Stimulated activated naive B cell treated with anti-CD40 and anti-IgM and Interleukin-4, amounts not matched to agents 10 μg/mL and 1 μg/mL and 100 μg/mL, for 72 hours (primary cell): Measurements from ENCODE around the gene PRSS56.

Source experiments
- ATAC-seq, 2 donors: fragments of 150-1000 bp; cut with Tn5 transposase; replicated peaks; 2 replicates each; pipeline ENCODE4 v1.10.0; 2021; ENCODE audit warnings: moderate library complexity in 1 of 2
- DNase-seq: peaks from one replicate; pipeline ENCODE4 v3.0.0; 2021
- H3K27ac Mint-ChIP-seq: one replicate; pipeline ENCODE4 v1.8.0; 2022; ENCODE audit warnings: mild to moderate bottlenecking, mixed read lengths
- H3K27me3 Mint-ChIP-seq, 2 donors: one replicate each; pipeline ENCODE4 v1.8.0; 2022; ENCODE audit warnings: mixed read lengths in 2 of 2
- H3K36me3 Mint-ChIP-seq, 2 donors: one replicate each; pipeline ENCODE4 v1.8.0; 2022; ENCODE audit warnings: mixed read lengths in 2 of 2, mild to moderate bottlenecking in 1 of 2
- H3K4me1 Mint-ChIP-seq, 2 donors: one replicate each; pipeline ENCODE4 v1.8.0; 2022; ENCODE audit warnings: mixed read lengths in 2 of 2, mild to moderate bottlenecking in 1 of 2
- H3K4me3 Mint-ChIP-seq, 2 donors: one replicate each; pipeline ENCODE4 v1.8.0; 2022; ENCODE audit warnings: mild to moderate bottlenecking in 2 of 2, mixed read lengths in 2 of 2, moderate library complexity in 1 of 2
- H3K9me3 Mint-ChIP-seq, 2 donors: one replicate each; pipeline ENCODE4 v1.8.0; 2022; ENCODE audit warnings: mixed read lengths in 2 of 2, mild to moderate bottlenecking in 1 of 2

PRSS56 gene

DNA sequence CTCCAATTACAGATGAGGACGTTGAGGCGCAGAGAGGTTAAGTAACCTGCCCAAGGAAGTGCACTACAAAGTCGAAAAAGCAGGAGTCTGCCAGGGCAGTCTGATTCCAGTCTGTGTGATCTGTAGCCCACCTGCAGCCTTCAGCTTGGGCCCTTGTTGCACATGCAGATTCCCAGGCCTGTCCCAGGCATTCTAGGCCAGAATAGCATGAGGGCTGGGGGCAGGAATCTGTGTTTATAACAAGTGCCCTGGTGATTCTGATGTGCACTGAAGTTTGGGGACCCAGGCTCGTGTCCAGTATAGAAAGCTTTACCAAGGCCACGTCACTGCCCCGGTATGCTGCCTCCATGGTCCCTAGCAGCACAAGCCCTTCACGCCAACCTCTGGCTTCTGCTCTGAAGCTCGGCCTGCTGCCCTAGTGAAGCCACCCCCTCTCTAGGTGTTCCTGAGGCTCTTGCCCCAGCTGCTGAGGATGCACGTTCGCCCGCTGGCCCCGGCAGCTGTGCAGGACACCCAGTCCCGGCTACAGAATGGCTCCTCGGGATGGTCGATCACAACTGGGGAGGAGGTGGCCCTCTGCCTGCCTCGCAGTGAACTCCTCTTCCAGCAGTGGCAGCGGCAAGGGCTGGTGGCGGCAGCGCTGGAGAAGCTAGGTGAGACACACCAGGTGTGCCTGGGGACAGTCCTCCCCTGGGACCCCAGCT lies 23.9 kb downstream of the PRSS56 start:
- H3K27me3 Mint-ChIP-seq: peaks cover 2 to 6% of the 10 kb centered on the region in 2 donors
- no peak overlapping the region for H3K4me3 Mint-ChIP-seq
- peak overlapping the region; percentile 14 for H3K27ac Mint-ChIP-seq
- DNase-seq (no peak), ATAC-seq (no peak)
- H3K4me1 Mint-ChIP-seq: peaks cover 19 to 58% of the 10 kb centered on the region in 2 donors
- H3K9me3 Mint-ChIP-seq: no peaks in the 10 kb centered on the region
- H3K36me3 Mint-ChIP-seq: peaks cover 33 to 39% of the 10 kb centered on the region in 2 donors

DNA sequence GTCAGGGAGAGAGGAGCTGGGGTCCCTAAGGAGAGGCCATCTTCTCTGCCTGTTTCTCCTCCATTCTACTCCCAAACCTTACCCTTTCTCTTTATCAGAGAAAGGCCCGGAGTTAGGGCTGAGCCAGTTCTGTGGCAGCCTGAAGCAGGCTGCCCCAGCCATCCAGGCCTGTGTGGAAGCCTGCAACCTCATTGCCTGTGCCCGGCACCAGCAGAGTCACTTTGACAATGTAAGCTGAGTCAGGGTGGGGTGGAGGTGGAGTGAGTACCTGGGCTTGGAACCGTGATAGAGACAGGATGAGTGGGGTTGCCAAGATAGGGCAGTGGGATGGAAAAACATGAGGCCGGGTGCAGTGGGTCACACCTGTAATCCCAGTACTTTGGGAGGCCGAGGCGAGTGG lies 24.5 kb downstream of the PRSS56 start:
- Mint-ChIP-seq H3K36me3 (peaks cover 33 to 42% of the 10 kb centered on the region in 2 donors), H3K27me3 (peaks cover 0 to 5% of the 10 kb centered on the region in 2 donors), H3K4me3 (no peak overlapping the region), H3K27ac (no peak overlapping the region), H3K9me3 (no peaks in the 10 kb centered on the region), H3K4me1 (peaks cover 18 to 60% of the 10 kb centered on the region in 2 donors)
- DNase-seq (no peak), ATAC-seq (no peak)

DNA sequence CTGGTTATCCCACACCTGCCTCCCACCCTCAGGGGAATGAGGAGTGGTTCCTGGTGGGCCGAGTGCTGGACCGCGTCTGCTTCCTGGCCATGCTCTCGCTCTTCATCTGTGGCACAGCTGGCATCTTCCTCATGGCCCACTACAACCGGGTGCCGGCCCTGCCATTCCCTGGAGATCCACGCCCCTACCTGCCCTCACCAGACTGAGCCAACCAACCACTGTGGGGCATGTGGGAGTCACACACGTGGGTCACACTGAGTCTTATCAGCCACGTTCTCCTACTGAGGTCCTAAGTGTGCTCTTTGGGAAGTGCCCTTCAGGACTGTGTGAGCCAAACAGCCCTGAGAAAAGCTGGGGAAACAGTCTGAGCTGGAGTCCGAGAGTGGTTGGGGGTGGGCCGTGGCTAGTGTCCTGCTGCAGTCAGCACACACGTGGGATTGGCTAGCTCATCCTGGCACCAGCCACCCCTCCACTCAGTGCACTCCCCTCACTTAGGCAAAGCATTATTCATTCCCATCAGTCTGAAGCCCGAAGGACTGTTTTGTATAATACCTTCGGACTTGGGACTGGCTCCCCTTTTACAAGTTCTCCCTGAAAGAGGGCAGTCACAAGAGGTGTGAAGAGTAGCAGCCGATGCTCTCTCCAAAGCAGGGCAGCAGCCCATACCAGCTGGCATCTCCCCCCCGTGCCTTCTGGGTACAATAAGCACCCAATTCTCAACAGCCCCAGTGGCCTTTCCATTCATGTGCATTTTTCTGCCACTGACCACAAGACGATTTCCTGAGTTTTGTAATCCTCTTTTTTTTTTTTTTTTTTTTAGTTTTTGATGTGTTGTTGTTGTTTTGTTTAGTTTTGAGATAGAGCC lies 25.6 kb downstream of the PRSS56 start:
- Mint-ChIP-seq H3K27me3 (peaks cover 0 to under 1% of the 10 kb centered on the region in 2 donors), H3K4me3 (no peak overlapping the region), H3K9me3 (no peaks in the 10 kb centered on the region), H3K27ac (no peak overlapping the region), H3K4me1 (peaks cover 17 to 59% of the 10 kb centered on the region in 2 donors), H3K36me3 (peaks cover 33 to 47% of the 10 kb centered on the region in 2 donors)
- ATAC-seq (no peak), DNase-seq (no peak)

DNA sequence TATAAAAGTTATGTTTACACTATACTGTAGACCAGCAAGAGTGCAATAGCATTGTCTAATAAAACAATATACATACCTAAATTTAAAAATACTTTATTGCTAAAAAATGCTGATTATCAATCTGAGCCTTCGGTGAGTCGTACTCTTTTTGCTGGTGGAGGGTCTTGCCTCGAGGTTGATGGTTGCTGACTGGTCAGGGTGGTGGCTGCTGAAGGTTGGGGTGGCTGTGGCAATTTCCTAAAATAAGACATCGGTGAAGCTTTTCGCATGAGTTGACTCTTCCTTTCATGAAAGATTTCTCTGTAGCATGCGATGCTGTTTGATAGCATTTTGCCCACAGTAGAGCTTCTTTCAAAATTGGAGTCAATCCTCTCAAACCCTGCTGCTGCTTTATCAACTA lies 27.8 kb downstream of the PRSS56 start:
- H3K27ac Mint-ChIP-seq: no peak overlapping the region
- H3K9me3 Mint-ChIP-seq: no peaks in the 10 kb centered on the region
- H3K4me1 Mint-ChIP-seq: peaks cover 17 to 53% of the 10 kb centered on the region in 2 donors
- H3K36me3 Mint-ChIP-seq: peaks cover 33 to 55% of the 10 kb centered on the region in 2 donors
- H3K27me3 Mint-ChIP-seq: no peaks in the 10 kb centered on the region
- ATAC-seq: no peak
- DNase-seq: no peak
- no peak overlapping the region for H3K4me3 Mint-ChIP-seq

DNA sequence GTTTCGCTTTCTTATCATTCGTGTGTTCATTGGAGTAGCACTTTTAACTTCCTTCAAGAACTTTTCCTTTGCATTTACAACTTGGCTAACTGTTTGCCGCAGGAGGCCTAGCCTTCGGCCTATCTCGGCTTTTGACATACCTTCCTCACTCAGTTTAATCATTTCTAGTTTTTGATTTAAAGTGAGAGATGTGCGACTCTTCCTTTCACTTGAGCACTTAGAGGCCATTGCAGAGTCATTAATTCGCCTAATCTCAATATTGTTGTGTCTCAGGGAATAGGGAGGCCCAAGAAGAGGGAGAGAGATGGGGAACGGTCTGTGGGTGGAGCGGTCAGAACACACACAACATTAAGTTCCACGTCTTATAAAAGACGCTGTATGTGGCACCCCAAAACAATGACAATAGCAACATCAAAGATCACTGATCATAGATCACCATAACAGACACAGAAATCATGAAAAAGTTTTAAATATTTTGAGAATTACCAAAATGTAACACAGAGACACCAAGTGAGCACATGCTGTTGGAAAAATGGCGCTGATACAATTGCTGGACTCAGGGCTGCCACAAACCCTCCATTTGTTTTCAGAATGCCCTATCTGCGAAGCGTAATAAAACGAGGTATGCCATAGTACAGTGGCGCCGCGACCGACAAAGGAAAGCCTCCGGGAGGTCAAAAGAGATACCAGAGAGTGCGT lies 29.6 kb downstream of the PRSS56 start:
- Mint-ChIP-seq H3K27me3 (no peaks in the 10 kb centered on the region), H3K4me1 (peaks cover 30 to 65% of the 10 kb centered on the region in 2 donors), H3K36me3 (peaks cover 33 to 62% of the 10 kb centered on the region in 2 donors), H3K9me3 (no peaks in the 10 kb centered on the region), H3K27ac (peak overlapping the region; percentile 100), H3K4me3 (peak overlapping the region; percentile 93 to 100)
- DNase-seq (no peak), ATAC-seq (peak; percentile 28 to 29)

DNA sequence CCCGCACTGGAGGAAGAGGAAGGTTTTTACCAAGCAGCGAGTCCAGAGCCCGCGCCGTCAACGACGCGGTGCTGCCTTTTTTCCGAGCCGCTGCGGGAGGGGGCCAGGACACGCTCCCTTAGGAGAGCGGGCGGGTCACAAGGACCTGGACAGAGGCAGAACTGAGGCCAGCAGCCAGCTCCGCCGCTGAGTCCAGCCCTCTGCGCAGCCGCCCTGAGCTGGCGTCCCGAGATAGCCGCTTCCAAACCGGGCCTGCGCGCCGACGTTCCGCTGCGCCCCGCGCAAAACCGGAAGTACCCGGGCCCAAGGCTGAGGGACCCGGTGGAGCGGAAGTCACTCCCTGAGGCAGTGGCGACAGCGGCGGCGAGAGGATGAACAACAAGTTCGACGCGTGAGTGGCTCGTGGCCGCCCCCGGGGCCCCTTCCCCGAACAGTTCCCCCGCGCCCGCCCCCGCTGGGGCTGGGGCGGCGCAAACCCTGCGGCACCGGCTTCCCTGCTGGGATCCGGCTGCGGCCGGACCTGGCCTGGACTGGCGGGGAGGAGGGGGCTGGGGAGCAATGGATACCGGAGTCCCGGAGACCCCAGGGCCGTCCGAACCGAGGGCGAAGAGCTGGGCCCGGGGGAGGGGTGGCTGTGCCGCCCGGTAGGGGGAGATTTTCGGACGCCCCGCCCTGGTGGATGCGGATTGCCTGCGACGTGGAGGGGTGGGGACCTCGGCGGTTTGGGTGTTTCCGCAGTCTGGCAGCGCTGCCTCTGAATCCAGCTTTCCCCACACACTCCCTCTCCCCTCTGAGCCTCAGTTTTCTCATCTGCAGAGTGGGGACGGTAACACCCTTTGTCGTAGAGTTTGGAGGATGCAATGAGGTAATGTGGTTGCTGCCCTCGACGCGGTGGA lies 30.4 kb downstream of the PRSS56 start, which contains the start of the genes EIF4E2 and TIGD1:
TSS of gene EIF4E2 (plus strand) at position 336 of the 896 bp plus-strand sequence. CDS start at position 372, 36 bp downstream.
TSS of gene TIGD1 (minus strand) at position 204 of the 896 bp plus-strand sequence. CDS start 675 bp downstream, outside the sequence.
- Mint-ChIP-seq H3K36me3 (peaks cover 29 to 61% of the 10 kb centered on the region in 2 donors), H3K9me3 (no peaks in the 10 kb centered on the region), H3K4me3 (peak within 1 kb of the TSS; percentile 93 to 100), H3K27me3 (no peaks in the 10 kb centered on the region), H3K27ac (peak within 1 kb of the TSS; percentile 100), H3K4me1 (peaks cover 33 to 64% of the 10 kb centered on the region in 2 donors)
- DNase-seq: peak; percentile 90
- peak; percentile 96 to 97 for ATAC-seq

DNA sequence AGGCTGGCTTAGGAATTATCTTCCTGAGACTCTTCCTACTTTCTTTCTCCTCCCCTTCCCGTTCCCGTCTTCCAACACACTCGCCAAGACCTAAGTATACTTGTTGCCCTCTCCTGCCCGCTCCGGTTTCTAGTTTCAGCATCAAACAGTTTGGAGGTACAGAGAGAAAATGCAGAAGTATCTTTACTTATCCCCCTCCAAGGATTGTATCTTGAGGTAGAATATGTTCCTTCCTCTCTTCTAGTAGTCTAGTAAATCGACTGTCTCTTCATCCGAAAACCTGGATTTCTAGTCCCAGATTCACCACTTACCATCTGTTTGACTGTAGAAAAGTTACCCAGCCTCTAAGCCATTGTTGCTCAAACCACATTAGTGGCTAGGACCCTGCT lies 31.1 kb downstream of the PRSS56 start:
- Mint-ChIP-seq H3K27me3 (no peaks in the 10 kb centered on the region), H3K9me3 (no peaks in the 10 kb centered on the region), H3K4me3 (peak overlapping the region; percentile 93 to 100), H3K27ac (peak overlapping the region; percentile 100), H3K4me1 (peaks cover 35 to 64% of the 10 kb centered on the region in 2 donors), H3K36me3 (peaks cover 29 to 62% of the 10 kb centered on the region in 2 donors)
- DNase-seq (no peak), ATAC-seq (no peak)

DNA sequence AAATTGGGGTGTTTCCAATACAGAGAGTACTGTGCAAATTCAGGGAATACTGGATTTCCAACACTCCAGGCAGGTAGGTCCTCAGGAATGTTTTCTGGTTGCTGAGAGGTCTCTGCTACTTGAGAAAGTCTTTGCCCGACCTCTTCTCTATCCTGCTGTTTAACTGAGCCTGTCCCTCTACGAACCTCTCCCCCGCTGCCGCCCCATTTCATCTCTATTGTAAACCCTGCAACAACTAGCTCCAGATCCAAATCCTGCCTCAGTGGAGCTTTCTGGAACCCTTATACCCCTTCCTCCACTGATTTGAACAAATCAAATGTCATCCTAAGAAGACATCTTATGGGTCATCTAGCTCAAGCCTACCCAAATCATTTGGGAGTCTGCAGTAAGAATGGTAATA lies 31.6 kb downstream of the PRSS56 start:
- peak overlapping the region; percentile 100 for H3K27ac Mint-ChIP-seq
- peaks cover 33 to 60% of the 10 kb centered on the region in 2 donors for H3K4me1 Mint-ChIP-seq
- peak overlapping the region; percentile 93 to 100 for H3K4me3 Mint-ChIP-seq
- H3K9me3 Mint-ChIP-seq: no peaks in the 10 kb centered on the region
- no peaks in the 10 kb centered on the region for H3K27me3 Mint-ChIP-seq
- peaks cover 28 to 62% of the 10 kb centered on the region in 2 donors for H3K36me3 Mint-ChIP-seq
- DNase-seq: no peak
- no peak for ATAC-seq

DNA sequence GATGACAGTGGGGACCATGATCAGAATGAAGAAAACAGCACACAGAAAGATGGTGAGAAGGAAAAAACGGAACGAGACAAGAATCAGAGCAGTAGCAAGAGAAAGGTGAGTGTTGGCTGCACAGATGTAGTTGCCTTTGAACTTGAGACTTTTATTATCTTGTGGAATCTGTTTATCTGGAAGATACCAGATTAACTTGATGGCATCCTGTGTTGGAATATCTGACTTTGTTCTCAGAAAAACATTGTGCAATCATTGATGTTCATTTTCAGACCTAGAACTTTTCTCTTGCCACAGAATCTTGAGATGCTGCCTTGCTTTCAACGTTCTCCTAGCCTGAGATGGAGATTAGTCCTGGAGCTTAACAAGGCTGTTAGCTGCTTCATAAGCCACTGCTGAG lies 36.2 kb downstream of the PRSS56 start:
- no peak for ATAC-seq
- Mint-ChIP-seq H3K4me3 (no peak overlapping the region), H3K27ac (no peak overlapping the region), H3K9me3 (no peaks in the 10 kb centered on the region), H3K36me3 (peaks cover 32 to 66% of the 10 kb centered on the region in 2 donors), H3K27me3 (no peaks in the 10 kb centered on the region), H3K4me1 (peaks cover 28 to 30% of the 10 kb centered on the region in 2 donors)
- no peak for DNase-seq

DNA sequence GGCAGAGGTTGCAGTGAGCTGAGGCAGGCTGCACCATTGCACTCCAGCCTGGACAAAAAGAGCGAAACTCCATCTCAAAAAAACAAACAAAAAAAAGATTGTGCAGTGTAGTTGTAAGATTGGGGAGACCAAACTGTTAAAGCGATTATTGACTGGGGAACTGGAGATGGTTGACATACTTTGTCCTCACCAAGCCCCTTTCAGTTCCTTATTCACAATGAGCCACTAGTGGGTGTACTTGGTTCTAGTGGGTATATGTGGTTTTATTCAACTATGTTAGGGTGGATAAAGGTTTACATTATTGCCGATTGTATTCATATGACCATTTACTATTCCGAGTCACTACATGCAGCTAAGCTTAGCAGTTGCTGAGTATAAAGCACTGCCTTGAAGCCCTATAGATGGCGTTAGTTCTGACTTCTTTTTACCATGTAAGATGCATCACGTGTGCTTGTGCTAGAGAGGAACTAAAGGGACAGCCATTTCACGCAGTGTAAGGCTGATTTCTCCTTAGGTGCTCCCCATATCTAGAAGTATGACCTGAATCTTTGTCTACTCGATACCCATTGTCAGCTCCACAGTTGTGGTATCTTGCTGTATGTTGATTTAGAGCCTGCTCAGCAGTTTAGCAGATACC lies 42.4 kb downstream of the PRSS56 start:
- ATAC-seq: peak; percentile 95 to 96
- H3K27me3 Mint-ChIP-seq: no peaks in the 10 kb centered on the region
- H3K9me3 Mint-ChIP-seq: no peaks in the 10 kb centered on the region
- H3K4me3 Mint-ChIP-seq: peak overlapping the region in 1 of 2 donors; percentile 41
- peaks cover 52 to 67% of the 10 kb centered on the region in 2 donors for H3K36me3 Mint-ChIP-seq
- DNase-seq: no peak
- H3K4me1 Mint-ChIP-seq: peaks cover 10 to 16% of the 10 kb centered on the region in 2 donors
- H3K27ac Mint-ChIP-seq: peak overlapping the region; percentile 62

DNA sequence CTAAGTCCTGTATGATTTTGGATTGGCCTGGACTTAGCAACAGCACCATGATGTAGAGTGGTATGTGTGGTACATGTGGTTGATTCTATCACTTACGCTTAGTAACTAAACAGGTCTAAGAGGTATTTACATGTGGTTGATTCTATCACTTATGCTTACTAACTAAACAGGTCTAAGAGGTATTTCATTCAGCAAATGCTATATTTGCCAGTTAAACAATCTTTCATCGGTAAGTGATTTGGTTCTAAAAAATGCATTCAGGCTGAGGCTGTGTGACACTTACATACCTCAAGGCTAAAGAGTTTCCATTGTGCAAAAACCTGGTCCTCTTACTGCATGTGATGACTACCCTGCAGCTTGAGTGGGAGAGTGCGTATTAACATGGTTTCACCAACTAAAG lies 43.4 kb downstream of the PRSS56 start:
- Mint-ChIP-seq H3K4me1 (peaks cover 10 to 16% of the 10 kb centered on the region in 2 donors), H3K27ac (no peak overlapping the region), H3K36me3 (peaks cover 57 to 71% of the 10 kb centered on the region in 2 donors), H3K9me3 (no peaks in the 10 kb centered on the region), H3K4me3 (no peak overlapping the region), H3K27me3 (no peaks in the 10 kb centered on the region)
- no peak for ATAC-seq
- DNase-seq: no peak

DNA sequence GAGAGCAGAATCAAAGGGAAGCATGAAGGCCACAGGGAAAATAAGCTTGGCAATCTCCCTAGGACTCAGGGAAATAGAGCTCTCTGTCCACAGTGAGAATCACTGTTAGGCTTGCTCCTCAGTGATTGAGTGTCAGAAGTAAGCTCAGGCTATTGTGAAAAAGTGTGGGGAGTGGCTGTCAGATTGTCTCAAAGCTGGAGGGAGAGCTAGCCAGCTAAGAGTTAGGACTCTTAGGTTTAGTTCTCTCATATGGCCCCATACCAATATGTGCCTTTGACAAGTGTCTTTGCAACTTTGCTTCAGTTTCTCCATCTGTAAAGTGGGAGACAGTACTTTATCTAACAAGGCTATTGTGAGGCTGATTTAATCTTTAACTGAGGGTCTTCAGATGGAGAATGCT lies 47.5 kb downstream of the PRSS56 start:
- no peak for ATAC-seq
- no peaks in the 10 kb centered on the region for H3K9me3 Mint-ChIP-seq
- H3K36me3 Mint-ChIP-seq: peaks cover 58 to 69% of the 10 kb centered on the region in 2 donors

DNA sequence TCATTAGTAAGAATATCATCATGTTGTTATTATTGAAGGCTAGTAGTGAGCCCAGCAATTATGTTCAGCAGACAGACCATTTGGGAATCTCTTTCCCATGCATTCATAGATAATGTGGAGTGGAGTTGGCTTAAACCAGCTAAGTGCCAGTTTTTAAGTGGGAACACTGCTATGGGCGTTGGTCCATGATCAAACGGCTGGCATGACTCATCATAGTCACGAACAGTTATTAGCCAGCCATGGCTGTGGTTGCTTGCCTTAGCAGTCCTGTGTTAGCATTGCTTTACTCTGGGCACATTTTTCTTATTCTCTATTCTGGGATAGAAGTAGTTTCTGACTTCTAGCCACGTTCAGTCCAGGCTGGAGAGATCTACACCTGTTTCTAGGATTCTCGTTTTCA lies 48.0 kb downstream of the PRSS56 start:
- Mint-ChIP-seq H3K36me3 (peaks cover 54 to 65% of the 10 kb centered on the region in 2 donors), H3K27ac (no peak overlapping the region), H3K27me3 (no peaks in the 10 kb centered on the region), H3K4me3 (no peak overlapping the region), H3K4me1 (peaks cover 0 to 3% of the 10 kb centered on the region in 2 donors), H3K9me3 (no peaks in the 10 kb centered on the region)
- DNase-seq: no peak
- no peak for ATAC-seq

More for the DNA sequence above, 47.5 kb downstream of the PRSS56 start:
- no peak for DNase-seq
- Mint-ChIP-seq H3K4me3 (no peak overlapping the region), H3K4me1 (peaks cover 3 to 7% of the 10 kb centered on the region in 2 donors), H3K27me3 (no peaks in the 10 kb centered on the region), H3K27ac (no peak overlapping the region)
